ENCODE measurements around the gene LZIC.

GRCh38 chr1:9910076-9910422 lies 33.1 kb downstream of the LZIC start, which contains the start of gene CTNNBIP1:
- no peak for TF ChIP-seq CTCF (conservative IDR thresholded peaks at IDR 0.05; ENCODE audit: low read depth, low read length)
- TF ChIP-seq EZH2 (IDR thresholded peaks at IDR 0.05; ENCODE audit: low read length, unreplicated experiment) = no peak
- no peak for TF ChIP-seq EZH2phosphoT487 (IDR thresholded peaks at IDR 0.05; ENCODE audit: borderline replicate concordance, low read length)
